Measurements from ENCODE around the gene LIPC.

- TF ChIP-seq CTCF (IDR thresholded peaks at IDR 0.05 in 8 of 11, conservative IDR thresholded peaks at IDR 0.05 in 3 of 11) (no peak), POLR2A (IDR thresholded peaks at IDR 0.05) (no peak)
Measured at GRCh38 chr15:58420579-58421043, 11.2 kb upstream of the LIPC start.

Data from spleen (tissue), 7 donors.